Activated T-cell treated with anti-CD3 and anti-CD28 coated beads, Interleukin-2, amount 50 U/mL, for 72 hours (primary cell): Measurements from ENCODE around the gene MMRN2. TPM values are rescaled to one million over a fixed set of nuclear protein-coding genes. Genes with fewer than 3 reads are reported as not detected.

Experiments used
- ATAC-seq, 2 donors: fragments of 150-1000 bp; cut with Tn5 transposase; replicated peaks in 1 of 2; 2 replicates each; pipeline ENCODE4 v1.10.0; 2021; ENCODE audit warnings: moderate library complexity in 2 of 2, mild to moderate bottlenecking in 1 of 2
- DNase-seq, 2 donors: peaks; one replicate each; pipeline ENCODE4 v3.0.0; 2021 to 2022; ENCODE audit warnings: mixed read lengths in 1 of 2
- H3K27ac Mint-ChIP-seq: one replicate; pipeline ENCODE4 v1.8.0; 2022; ENCODE audit warnings: mild to moderate bottlenecking, moderate library complexity, mixed read lengths
- H3K27me3 Mint-ChIP-seq: one replicate; pipeline ENCODE4 v1.8.0; 2022; ENCODE audit warnings: low read depth, mixed read lengths
- H3K36me3 Mint-ChIP-seq, 2 donors: one replicate each; pipeline ENCODE4 v1.8.0; 2022; ENCODE audit warnings: mixed read lengths in 2 of 2, mild to moderate bottlenecking in 1 of 2; ENCODE audit not compliant: insufficient read depth in 2 of 2
- H3K4me1 Mint-ChIP-seq: one replicate; pipeline ENCODE4 v1.8.0; 2022; ENCODE audit warnings: low read depth, mixed read lengths
- H3K4me3 Mint-ChIP-seq, 2 donors: one replicate each; pipeline ENCODE4 v1.8.0; 2022; ENCODE audit warnings: mild to moderate bottlenecking in 2 of 2, mixed read lengths in 2 of 2, moderate library complexity in 2 of 2
- H3K9me3 Mint-ChIP-seq, 2 donors: one replicate each; pipeline ENCODE4 v1.8.0; 2022; ENCODE audit warnings: mixed read lengths in 2 of 2
- total RNA-seq, 2 donors: library from RNA; stranded (reverse); gene quantifications; one replicate each; pipeline ENCODE4 v1.2.3, GENCODE V29; 2022

MMRN2 gene
- total RNA-seq, 2 donors from 2014 or later = 0.05 TPM; not detected in 1

- Mint-ChIP-seq H3K27me3 (no peaks in the 10 kb centered on the region), H3K4me3 (no peak overlapping the region), H3K9me3 (no peaks in the 10 kb centered on the region), H3K36me3 (no peaks in the 10 kb centered on the region), H3K4me1 (no peaks in the 10 kb centered on the region), H3K27ac (no peak overlapping the region)
- peak; percentile 36 to 41 for DNase-seq
- ATAC-seq = peak in 1 of 2 donors; percentile 45
Measured at GRCh38 chr10:86899670-86900276, 57.6 kb downstream of the MMRN2 start.

GRCh38 chr10:86899132-86899531, 58.3 kb downstream of the MMRN2 start:
- no peaks in the 10 kb centered on the region for H3K4me1 Mint-ChIP-seq
- H3K9me3 Mint-ChIP-seq = no peaks in the 10 kb centered on the region
- H3K27me3 Mint-ChIP-seq = no peaks in the 10 kb centered on the region
- no peaks in the 10 kb centered on the region for H3K36me3 Mint-ChIP-seq
- DNase-seq (no peak), ATAC-seq (no peak)
- no peak overlapping the region for H3K27ac Mint-ChIP-seq
- no peak overlapping the region for H3K4me3 Mint-ChIP-seq

GRCh38 chr10:86898511-86898910, 58.9 kb downstream of the MMRN2 start:
- Mint-ChIP-seq H3K27ac (no peak overlapping the region), H3K36me3 (no peaks in the 10 kb centered on the region), H3K4me3 (no peak overlapping the region), H3K9me3 (no peaks in the 10 kb centered on the region), H3K27me3 (no peaks in the 10 kb centered on the region), H3K4me1 (no peaks in the 10 kb centered on the region)
- ATAC-seq = no peak
- no peak for DNase-seq

- no peak overlapping the region for H3K4me3 Mint-ChIP-seq
- H3K27ac Mint-ChIP-seq = peak overlapping the region; percentile 38
- peaks cover 11% of the 10 kb centered on the region for H3K4me1 Mint-ChIP-seq
- no peaks in the 10 kb centered on the region for H3K27me3 Mint-ChIP-seq
- no peak for ATAC-seq
- no peaks in the 10 kb centered on the region for H3K9me3 Mint-ChIP-seq
- no peak for DNase-seq
- no peaks in the 10 kb centered on the region for H3K36me3 Mint-ChIP-seq
Measured at GRCh38 chr10:86889997-86890396, 67.4 kb downstream of the MMRN2 start.

GRCh38 chr10:86888585-86889381, 68.6 kb downstream of the MMRN2 start:
- H3K36me3 Mint-ChIP-seq = no peaks in the 10 kb centered on the region
- ATAC-seq (peak; percentile 94 to 97), DNase-seq (peak; percentile 1)
- H3K27ac Mint-ChIP-seq = no peak overlapping the region
- H3K4me1 Mint-ChIP-seq = peaks cover 11% of the 10 kb centered on the region
- H3K9me3 Mint-ChIP-seq = no peaks in the 10 kb centered on the region
- H3K4me3 Mint-ChIP-seq = peak overlapping the region in 1 of 2 donors; percentile 35
- H3K27me3 Mint-ChIP-seq = no peaks in the 10 kb centered on the region

Other genes with a start within 250 kb of the MMRN2 start
- 10 to 100 TPM in 1 of 2 donors, 1 to 10 TPM in 1; 7.0 to 11.8 TPM for gene BMPR1A, start 201.0 kb downstream of the MMRN2 start, total RNA-seq
- gene SNCG, start 984 bp upstream of the MMRN2 start, total RNA-seq = not detected
- not detected for gene ADIRF, start 10.9 kb upstream of the MMRN2 start, total RNA-seq
- gene FAM25A, start 62.7 kb upstream of the MMRN2 start, total RNA-seq = not detected
- gene GLUD1, start 137.2 kb upstream of the MMRN2 start, total RNA-seq = 100 to 1,000 TPM; 123 to 160 TPM
- 10 to 100 TPM; 28.7 to 33.3 TPM for gene SHLD2, start 137.6 kb upstream of the MMRN2 start, total RNA-seq